NCI-H1694 treated with DMSO at 0.1 percent for 48 hours (cell line): ENCODE data around the gene LRTM2.

Experiments
- DNase-seq: peaks from one replicate; lab custom pipeline; 2025; lab: John Stamatoyannopoulos, UW

The LRTM2 gene

GRCh38 chr12:1842905-1843640 lies 22.7 kb downstream of the LRTM2 start:
- DNase-seq: no peak

DNA sequence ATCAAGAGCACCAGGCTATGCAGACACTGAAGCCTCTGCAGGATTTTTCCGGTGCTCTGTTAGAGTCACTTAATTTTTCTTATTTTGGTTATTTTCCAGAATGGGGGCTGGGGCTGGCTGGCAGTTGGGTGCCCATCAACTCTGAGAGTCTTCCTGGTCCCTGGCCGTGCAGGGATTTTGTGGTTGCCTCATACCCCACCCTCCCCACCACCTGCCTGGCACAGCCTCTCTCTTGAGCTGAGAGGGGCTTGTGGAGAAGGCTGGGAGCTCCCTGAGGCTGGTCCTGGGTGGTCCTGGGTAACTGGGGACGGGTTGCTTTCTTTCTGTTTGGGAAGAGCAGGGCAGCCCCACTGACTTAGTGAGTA lies 23.3 kb downstream of the LRTM2 start:
- DNase-seq: no peak

- no peak for DNase-seq
Measured at GRCh38 chr12:1844223-1844622, 23.9 kb downstream of the LRTM2 start.

- peak; percentile 39 for DNase-seq
Measured at GRCh38 chr12:1844661-1845409, 24.5 kb downstream of the LRTM2 start.

DNA sequence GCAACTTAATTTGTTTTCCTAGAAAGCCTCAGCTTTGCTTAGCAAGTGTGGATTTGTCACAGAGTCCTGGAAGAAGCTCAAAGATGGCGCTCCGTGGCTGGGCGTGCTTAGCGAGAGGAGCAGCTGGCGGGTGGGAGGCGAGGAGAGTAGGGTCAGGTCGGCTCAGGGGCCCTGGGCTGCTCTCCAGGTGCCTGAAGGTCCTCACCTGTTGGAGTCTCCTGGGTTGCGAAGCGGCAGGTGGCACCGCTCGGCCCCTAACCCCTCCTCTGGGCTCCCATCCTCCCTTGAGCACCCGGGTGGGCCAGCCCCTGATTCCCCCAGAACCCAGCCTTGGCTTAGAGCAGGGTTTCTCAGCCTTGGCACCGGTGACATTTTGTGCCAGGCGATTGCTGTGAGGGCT lies 25.1 kb downstream of the LRTM2 start:
- DNase-seq: no peak

- no peak for DNase-seq
Measured at GRCh38 chr12:1845886-1846285, 25.5 kb downstream of the LRTM2 start.

GRCh38 chr12:1846421-1847405 lies 26.3 kb downstream of the LRTM2 start:
- DNase-seq: no peak

DNA sequence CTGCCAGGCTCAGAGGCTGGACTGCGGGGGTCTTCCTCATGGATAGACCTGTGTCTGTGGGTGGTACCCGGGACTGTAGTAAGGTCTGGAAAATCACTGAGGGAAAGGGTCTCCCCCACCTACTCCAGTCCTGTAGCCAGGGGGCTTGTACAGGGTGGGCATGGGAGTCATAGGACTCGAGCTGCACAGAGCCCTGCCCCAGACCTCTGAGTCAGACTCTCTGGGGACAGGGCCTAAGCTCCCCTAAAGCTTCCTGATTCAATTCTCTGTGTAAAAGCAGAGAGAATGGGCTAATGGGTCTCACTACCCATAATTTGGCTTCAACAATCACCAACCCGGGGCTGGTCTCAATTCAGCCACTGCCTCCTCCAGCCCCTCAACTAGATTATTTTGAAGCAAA lies 27.0 kb downstream of the LRTM2 start:
- DNase-seq: no peak

DNA sequence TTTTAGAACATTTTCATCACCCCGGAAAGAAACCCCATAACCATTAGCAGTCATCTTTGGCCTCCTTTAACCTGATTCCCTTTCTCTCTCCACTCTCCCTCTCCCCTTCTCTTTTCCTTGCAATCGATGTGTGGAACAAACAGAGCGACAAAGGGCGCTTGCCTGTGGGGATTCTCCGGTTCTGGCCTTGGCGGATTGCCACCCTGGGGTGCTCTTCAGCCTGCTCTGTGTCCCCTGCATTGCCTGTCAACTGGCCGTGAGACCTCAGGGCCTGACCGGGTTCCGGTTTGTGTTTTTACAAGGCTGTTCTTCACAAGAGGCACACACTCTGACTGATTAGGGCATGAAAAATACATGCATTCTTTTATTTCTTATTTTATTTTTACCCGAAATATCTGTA lies 27.8 kb downstream of the LRTM2 start:
- DNase-seq: no peak

DNA sequence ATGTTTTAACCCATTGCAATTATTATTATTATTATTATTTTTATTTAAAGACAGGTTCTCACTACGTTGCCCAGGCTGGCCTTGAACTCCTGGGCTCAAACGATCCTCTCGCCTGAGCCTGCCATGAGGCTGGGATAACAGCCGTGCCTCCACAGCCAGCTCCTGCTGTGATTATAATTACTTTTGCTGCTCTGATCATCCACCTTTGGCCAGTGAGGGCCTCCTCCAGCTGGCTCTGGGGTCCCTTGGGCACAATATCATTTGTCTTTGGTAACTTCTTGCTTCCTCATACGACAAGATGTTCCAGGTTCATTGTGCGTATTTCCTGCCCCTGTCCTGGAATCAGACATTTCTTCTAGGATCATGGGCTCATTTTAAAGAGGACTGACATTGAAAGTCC lies 28.4 kb downstream of the LRTM2 start:
- DNase-seq: no peak

DNA sequence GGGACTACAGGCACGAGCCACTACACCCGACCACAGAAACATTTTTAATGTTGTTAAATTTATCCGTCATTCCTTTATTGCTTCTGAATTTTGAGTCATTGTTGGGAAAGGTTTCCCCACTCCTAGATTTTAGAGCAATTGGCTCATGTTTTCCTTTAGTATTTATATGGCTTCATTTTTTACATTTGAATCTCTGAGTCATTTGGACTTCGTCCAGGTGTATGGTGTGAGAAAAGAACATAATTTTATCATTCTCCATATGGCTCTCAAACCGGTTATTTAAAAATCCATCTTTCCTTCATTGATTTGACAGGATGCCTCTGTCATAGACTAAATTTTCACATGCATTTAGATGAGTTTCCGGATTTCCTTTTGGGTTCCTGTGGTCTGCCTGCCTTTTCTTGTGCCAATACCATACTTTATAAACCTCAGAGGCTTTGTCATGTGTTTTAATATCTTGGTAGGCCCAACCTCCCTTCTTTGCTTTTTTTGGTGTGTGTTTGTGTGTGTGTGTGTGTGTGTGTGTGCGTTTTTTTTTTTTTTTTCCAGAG lies 30.9 kb downstream of the LRTM2 start:
- DNase-seq: peak; percentile 93

- DNase-seq: no peak
Measured at GRCh38 chr12:1852076-1852475, 31.7 kb downstream of the LRTM2 start.

- no peak for DNase-seq
Measured at GRCh38 chr12:1853716-1854115, 33.4 kb downstream of the LRTM2 start.

- no peak for DNase-seq
Measured at GRCh38 chr12:1855241-1855640, 34.9 kb downstream of the LRTM2 start.

DNA sequence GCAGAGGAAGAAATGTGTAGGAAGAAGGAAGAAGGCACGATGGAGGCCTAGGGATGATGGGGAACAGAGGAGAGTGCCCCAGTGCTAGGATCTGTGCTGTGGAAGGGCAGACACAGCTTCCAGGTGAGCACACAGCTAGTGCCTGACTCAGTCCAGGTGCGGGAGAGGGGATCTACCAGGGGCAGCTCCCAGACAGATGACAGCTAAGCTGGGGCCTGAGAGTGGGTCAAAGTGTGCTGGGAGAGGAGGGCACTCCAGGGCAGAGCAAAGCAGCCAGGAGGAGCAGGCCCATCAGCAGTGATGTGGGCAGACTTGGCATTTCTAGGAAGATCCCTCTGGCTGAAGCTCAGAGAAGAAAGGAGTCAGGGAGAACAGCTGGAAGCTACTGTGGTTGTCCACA lies 36.7 kb downstream of the LRTM2 start:
- DNase-seq: no peak

GRCh38 chr12:1857821-1858220 lies 37.5 kb downstream of the LRTM2 start:
- no peak for DNase-seq

- no peak for DNase-seq
Measured at GRCh38 chr12:1858456-1858855, 38.1 kb downstream of the LRTM2 start.

DNA sequence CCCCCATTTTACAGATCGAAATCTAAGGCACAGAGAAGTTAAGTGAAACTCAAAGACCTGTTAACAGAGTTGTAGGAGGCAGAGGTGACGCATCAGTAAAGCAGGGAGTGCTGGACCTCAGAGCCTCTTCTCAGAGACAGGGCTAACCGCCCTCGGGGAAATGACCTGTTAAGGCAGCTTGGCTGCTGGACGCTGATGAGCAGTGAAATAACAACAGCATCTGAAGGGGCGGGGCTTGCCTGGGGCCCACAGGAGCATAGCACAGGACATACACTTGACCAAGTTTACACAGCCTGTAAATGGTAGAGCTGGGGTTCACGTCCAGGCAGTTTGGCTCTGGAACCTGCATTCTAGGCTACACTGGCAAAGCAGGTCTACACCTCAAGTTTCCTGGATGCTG lies 39.3 kb downstream of the LRTM2 start:
- no peak for DNase-seq

GRCh38 chr12:1862973-1863372 lies 42.6 kb downstream of the LRTM2 start:
- DNase-seq: no peak

DNA sequence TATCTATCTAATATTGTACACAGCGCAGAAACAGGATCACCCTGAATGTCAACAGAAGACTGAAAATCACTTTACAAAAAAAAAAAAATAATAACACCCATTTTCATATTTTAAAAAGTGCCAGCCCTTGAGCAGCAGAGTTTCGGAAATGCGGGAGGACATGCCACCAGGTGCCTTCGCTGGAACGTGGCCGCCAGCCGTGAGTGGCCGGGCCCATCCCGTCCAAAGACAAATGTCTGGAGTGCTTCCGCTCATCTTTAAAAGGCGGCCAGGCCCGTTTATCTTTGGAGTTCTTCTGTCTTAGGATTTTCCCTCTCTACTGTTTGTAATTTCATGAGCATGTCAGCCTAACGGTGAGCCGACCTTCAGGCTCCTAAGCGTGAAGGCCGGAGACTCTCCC lies 43.5 kb downstream of the LRTM2 start:
- DNase-seq: no peak

- DNase-seq: no peak
Measured at GRCh38 chr12:1864456-1864855, 44.1 kb downstream of the LRTM2 start.

DNA sequence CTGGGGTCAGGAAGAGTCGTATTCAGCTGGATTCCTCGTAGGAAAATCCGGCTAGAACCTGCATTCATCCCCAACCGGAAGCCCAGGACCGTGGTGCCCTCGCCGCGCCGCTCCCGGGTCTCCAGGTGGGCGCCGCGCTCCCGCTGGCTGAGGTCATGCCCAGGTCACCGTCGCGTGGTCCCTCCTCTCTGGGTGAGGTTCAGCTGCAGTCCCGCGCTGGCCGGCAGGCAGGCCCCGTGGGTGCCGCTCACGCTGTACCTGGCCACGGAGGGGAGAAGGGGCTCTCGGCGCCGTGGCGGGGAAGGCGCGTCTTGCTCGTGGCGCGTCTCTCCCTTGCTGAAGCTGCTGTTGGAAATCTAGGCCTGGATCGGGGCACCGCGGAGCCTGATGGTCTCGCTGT lies 44.5 kb downstream of the LRTM2 start:
- DNase-seq: no peak
